ENCODE measurements around the gene KRTAP10-8. TPM values are rescaled to one million over a fixed set of nuclear protein-coding genes. Genes with fewer than 3 reads are reported as not detected.

KRTAP10-8 gene
- total and polyA plus RNA-seq, 2 of the 4 experiments (the other 2 are of a cell fraction), result not detected

DNA sequence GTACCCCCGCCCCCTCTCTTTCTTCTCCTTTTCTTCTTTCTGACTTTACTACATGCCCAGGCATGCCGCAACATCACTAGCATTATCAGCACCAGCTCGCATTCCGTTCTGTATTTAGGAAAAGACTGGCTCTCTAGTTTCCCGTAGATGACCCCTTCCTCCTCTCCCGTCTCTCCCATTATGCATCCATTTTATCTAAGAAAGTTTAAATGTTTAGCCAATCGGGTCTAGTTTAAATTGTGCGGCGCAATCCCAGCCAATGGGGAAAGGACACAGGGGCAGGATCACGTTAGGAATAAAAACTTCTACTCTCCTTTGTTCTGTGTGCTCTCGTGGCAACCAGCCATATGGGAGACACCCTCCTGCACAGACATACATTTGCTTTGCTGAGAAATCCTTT is 13.8 kb upstream of the KRTAP10-8 start:
- Histone ChIP-seq H3K18ac (ENCODE audit: low read depth, low read length) (no peak overlapping the region), H4K8ac (ENCODE audit: low read depth in 2 of 2, low read length in 2 of 2) (no peak overlapping the region), H4K20me1 (ENCODE audit: insufficient read depth, low read length) (no peaks in the 10 kb centered on the region), H3K56ac (ENCODE audit: extremely low read depth, insufficient read depth, low read length) (no peak overlapping the region), H2BK120ac (ENCODE audit: low read depth, low read length) (no peak overlapping the region), H3K4me1 (ENCODE audit: control insufficient read depth, insufficient read depth, low read length) (no peaks in the 10 kb centered on the region), H3K14ac (replicated peaks; ENCODE audit: low read depth, low read length) (no peak overlapping the region), H3K4me3 (ENCODE audit: insufficient read depth, low read depth, low read length) (no peak overlapping the region), H4K91ac (ENCODE audit: insufficient read depth, low read depth, low read length) (no peak overlapping the region), H3K23ac (ENCODE audit: low read depth, low read length) (no peak overlapping the region), H2AK5ac (ENCODE audit: low read depth, low read length) (no peak overlapping the region), H3K36me3 (ENCODE audit: control insufficient read depth, insufficient read depth, low read length) (no peaks in the 10 kb centered on the region), H3K4ac (ENCODE audit: low read depth, low read length) (no peak overlapping the region), H2BK5ac (ENCODE audit: low read depth, low read length, poor library complexity, severe bottlenecking) (no peak overlapping the region), H3K27me3 (ENCODE audit: control insufficient read depth, insufficient read depth, low read length) (peaks cover 2% of the 10 kb centered on the region; the same call in 1 of the 2 replicates), H2BK20ac (ENCODE audit: low read depth, low read length) (no peak overlapping the region), H2BK15ac (ENCODE audit: low read depth, low read length) (no peak overlapping the region), H2AK9ac (replicated peaks; ENCODE audit: low read depth, low read length, poor library complexity) (no peak overlapping the region), H3K9ac (ENCODE audit: low read depth, low read length) (no peak overlapping the region), H3K79me1 (ENCODE audit: low read depth in 1 of 2, low read length in 2 of 2) (no peaks in the 10 kb centered on the region), H3K4me2 (ENCODE audit: low read depth, low read length) (no peak overlapping the region), H2AFZ (replicated peaks; ENCODE audit: low read length, poor library complexity) (no peak overlapping the region), H4K5ac (ENCODE audit: low read depth, low read length) (no peak overlapping the region), H3K9me3 (ENCODE audit: control insufficient read depth, insufficient read depth, low read length) (no peaks in the 10 kb centered on the region), H3K27ac (ENCODE audit: insufficient read depth, low read length) (no peak overlapping the region), H3K9me1 (ENCODE audit: insufficient read depth, low read length) (no peaks in the 10 kb centered on the region)
- TF ChIP-seq FOS (IDR thresholded peaks at IDR 0.05; ENCODE audit: low read depth, low read length) (no peak), MAFK (IDR thresholded peaks at IDR 0.05; ENCODE audit: low read depth, low read length) (no peak), POLR2A (IDR thresholded peaks at IDR 0.05; ENCODE audit: low read depth, low read length) (no peak)
- ATAC-seq (ENCODE audit: low read depth) (no peak), DNase-seq (no peak)
- BruUV-seq (replicated peaks), result no TSS peak
- dilution Hi-C loops (cut with HindIII; ENCODE audit: low sequenced_read_pairs, unreplicated experiment) (no loop called here), in situ Hi-C loops (cut with MboI; ENCODE audit: low sequenced_read_pairs) (no loop called here), intact Hi-C loops (cut with micrococcal nuclease) (no loop called here)
- ChIA-PET CTCF (no interaction called here), POLR2A (ENCODE audit: unreplicated experiment) (no interaction called here)
- 33% methylated on average over 1 of the region's 11 CpGs; no CpG with 5 or more reads in 1 of the 2 experiments for WGBS, 2 experiments (ENCODE audit: extremely low coverage in 2 of 2, insufficient read length in 1 of 2)

Measured in IMR-90 (cell line).